ENCODE data around the gene PKP3.

Gene PKP3

DNA sequence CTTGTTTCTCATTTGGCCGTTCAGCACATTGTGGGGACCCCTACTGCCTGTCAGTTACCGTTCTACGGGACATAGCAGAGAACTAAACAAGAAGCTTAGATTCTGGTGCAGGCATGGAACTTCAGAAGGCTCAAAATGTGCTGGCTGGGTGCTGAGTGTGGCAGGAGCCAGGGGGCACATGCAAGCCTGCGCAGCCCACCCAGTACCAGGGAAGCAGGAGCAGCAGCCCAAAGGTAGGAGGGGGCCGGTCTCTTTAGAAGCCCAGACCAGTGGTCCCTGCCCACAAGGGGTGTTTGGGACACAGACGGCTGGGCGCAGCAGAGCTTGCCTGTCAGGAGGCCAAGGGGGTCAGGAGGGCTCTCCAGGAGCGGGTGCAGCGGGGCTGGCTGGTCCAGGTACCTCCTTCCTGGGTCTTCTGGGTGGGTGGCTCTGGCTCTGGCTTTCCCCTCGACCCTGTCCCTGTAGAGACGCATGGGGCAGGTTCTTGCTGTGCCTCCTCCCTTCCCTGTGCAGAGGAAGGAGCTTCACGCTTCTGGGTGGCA lies 58.3 kb downstream of the PKP3 start:
- no peak for DNase-seq (ENCODE audit: low read depth)
- no peak overlapping the region for H3K4me3 ChIP-seq (replicated peaks; ENCODE audit: low read depth, low read length)
- no peak for TF ChIP-seq CTCF (IDR thresholded peaks at IDR 0.05; ENCODE audit: low read length, missing control alignments)

GRCh38 chr11:452916-453527 lies 59.0 kb downstream of the PKP3 start:
- DNase-seq (ENCODE audit: low read depth): no peak
- H3K4me3 ChIP-seq (replicated peaks; ENCODE audit: low read depth, low read length): no peak overlapping the region
- no peak for TF ChIP-seq CTCF (IDR thresholded peaks at IDR 0.05; ENCODE audit: low read length, missing control alignments)

GRCh38 chr11:453564-453963 lies 59.6 kb downstream of the PKP3 start:
- DNase-seq (ENCODE audit: low read depth): no peak
- no peak for TF ChIP-seq CTCF (IDR thresholded peaks at IDR 0.05; ENCODE audit: low read length, missing control alignments)
- no peak overlapping the region for H3K4me3 ChIP-seq (replicated peaks; ENCODE audit: low read depth, low read length)

DNA sequence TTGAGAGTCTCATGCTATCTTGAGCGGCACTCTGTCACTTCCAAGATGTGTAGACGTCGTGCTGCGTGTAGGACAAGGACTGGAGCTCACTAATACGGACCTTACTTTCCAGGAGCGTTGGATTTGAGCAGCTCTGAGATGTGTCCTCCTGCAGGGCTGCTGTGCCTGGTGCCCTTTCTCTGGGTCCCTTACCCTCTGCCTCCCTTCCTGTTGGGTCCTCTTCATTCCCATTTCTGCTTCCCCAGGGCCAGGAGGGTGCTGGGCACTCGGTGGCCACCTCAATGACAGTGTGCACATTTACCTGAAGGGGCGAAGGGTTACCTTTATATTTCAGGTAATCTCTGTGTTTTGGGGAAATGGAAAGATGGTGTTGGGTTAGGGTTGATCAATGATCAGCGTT lies 60.0 kb downstream of the PKP3 start:
- DNase-seq (ENCODE audit: low read depth): no peak
- H3K4me3 ChIP-seq (replicated peaks; ENCODE audit: low read depth, low read length): no peak overlapping the region
- no peak for TF ChIP-seq CTCF (IDR thresholded peaks at IDR 0.05; ENCODE audit: low read length, missing control alignments)

Measured in fibroblast of pulmonary artery (primary cell).